DMS 273 (cell line): ENCODE data around the gene HOXB13.

ENCODE experiments used
- DNase-seq: peaks from one replicate; lab custom pipeline; 2025; ENCODE audit not compliant: unreplicated experiment; lab: John Stamatoyannopoulos, UW

Gene HOXB13

GRCh38 chr17:48748718-48749566 is 20.4 kb upstream of the HOXB13 start:
- no peak for DNase-seq

GRCh38 chr17:48747445-48748363 is 19.2 kb upstream of the HOXB13 start:
- DNase-seq: no peak

- no peak for DNase-seq
Observed at GRCh38 chr17:48746916-48747444, 18.4 kb upstream of the HOXB13 start.

GRCh38 chr17:48745381-48746275 is 17.1 kb upstream of the HOXB13 start:
- no peak for DNase-seq

- DNase-seq: no peak
Observed at GRCh38 chr17:48740537-48740936, 12.0 kb upstream of the HOXB13 start.

- no peak for DNase-seq
Observed at GRCh38 chr17:48738803-48739526, 10.4 kb upstream of the HOXB13 start.

GRCh38 chr17:48738424-48738802 is 9.9 kb upstream of the HOXB13 start:
- no peak for DNase-seq

DNA sequence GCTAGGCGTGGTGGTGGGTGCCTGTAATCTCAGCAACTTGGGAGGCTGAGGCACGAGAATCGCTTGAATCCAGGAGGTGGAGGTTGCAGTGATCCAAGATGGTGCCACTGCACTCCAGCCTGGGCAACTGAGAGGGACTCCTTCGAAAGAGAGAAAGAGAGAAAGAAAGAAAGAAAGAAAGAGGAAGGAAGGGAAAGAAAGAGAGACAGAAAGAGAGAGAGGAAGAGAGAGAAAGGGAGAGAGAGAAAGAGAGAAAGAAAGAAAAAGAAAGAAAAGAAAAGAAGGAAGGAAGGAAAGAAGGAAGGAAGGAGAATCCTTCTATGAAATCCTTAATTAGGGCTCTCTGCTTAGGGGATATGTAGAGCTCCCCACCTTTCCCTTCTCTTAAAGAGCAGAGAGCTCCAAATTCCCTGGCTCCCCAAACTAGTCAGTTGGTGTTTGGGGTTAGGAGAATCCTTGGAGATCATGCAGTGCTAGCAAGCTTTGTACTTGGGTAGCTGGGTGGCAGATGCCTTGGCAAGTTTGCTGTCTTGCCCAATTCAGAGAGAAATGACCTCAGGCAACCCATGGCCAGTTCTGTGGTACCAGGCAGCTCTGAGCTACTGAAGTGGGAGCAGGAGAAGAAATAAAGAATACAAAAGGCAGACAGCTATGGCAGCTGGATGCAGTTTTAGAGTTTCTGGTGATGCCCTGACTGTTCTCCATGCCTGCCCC is 8.9 kb upstream of the HOXB13 start:
- no peak for DNase-seq

DNA sequence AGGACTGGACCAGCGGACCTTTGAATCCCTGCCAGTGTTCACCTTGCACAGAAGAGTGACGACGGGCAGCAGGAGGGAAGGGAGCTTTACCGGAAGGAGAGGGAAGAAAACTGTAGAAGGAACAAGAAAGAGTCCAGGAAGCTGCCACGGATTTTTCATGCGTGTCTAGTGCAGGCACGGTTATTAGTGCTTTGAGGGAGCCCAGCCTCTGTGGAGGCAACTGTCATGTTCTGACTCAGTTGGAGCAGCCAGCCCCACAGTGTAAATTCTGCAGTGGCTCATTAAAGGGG is 6.5 kb upstream of the HOXB13 start:
- DNase-seq: no peak

GRCh38 chr17:48734333-48735061 is 5.9 kb upstream of the HOXB13 start:
- no peak for DNase-seq

DNA sequence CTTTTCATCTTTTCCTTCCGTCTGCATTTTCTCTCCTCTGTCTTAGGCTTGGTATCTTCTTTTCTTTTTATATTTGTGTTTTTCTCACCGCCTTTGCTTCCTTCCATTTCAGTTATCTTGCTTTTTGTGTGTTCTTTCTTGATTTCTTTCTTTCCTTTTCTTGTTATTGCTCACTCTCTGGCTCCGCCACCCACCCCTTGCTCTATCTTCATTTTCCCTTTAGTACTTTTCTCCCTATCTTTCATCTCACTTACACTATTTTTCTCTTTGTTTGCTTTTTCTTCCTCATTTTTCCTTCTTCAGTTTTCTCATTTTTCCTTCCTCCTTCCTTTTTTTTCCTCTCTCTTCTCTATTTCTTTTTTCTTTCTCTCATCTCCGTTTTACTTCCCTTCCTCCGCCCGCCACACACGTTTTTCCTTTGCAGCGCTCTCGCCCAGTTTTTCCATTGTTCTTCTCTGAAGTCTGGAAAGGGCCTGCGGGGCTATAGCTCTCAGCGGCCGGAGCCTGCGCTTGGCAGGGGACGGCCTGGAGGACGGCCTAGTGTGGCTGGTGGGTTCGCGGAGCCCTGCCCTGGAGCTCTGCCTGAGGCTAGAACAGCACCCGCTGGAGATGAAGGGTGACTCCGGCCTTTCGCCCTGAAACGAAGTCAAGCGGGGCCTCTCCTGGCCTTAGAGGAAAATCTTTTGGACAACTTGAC is 5.2 kb upstream of the HOXB13 start:
- no peak for DNase-seq

DNA sequence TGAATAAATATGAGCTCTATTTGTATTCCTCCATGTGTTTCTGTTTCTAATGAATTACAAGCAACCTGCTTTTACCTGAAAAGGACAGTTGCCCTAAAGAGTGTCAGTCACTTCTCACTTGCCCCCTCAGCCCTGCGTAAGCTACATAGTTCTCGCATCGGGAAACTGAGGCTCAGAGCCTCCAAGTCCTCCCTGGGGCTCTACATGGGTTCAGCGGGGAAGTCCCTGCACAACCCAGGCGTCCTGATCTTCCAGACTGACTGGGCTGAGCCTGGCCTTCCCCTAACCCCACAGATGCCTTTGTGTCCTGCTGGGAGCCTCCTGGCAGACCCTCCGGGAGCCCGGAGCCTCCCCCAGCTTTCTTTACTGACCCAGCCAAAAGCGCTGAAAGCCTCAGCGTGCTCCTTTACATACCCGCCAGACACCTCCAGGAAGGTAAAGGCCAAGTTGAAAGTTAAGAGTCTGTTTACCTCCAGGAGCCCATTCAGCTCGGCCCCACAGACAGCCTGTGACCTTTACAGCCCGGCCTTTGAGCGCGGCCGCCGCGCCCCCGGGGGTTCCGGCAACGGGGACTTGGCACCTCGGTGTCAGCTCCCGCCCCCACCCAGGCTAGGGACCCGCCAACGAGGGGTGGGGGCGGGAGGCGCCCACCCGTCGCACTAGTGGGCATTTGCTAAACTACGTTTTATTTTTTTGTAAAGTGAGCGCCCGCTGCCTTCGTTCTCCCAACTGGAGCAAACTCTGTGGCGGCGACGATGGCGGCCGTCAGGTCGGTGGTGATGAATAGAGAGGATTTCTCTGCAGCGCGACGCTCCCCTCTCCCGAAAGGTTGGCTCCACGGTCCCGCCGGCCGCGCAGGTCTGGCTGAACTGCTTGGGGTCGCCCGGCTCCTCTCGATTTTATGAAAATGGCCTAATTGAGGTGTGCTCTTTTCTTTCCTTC is 4.4 kb upstream of the HOXB13 start:
- DNase-seq: no peak

- DNase-seq: no peak
Observed at GRCh38 chr17:48731355-48731754, 2.8 kb upstream of the HOXB13 start.

DNA sequence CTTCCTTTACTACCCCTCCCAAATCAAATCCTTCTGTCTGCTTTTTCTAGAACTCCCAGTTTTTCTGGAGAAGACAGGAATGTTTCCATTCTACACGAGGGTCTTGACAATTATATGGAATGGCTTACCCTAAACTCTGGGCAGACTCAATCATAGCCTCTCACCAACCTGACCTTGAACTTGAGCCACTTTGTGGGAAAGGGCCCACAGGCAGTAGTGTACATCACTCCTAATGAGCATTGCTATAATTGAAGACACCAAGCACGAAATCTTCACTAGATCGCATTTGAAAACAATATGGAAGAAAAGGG is 1.6 kb upstream of the HOXB13 start:
- no peak for DNase-seq

GRCh38 chr17:48729335-48730239 is 1.0 kb upstream of the HOXB13 start:
- no peak for DNase-seq

DNA sequence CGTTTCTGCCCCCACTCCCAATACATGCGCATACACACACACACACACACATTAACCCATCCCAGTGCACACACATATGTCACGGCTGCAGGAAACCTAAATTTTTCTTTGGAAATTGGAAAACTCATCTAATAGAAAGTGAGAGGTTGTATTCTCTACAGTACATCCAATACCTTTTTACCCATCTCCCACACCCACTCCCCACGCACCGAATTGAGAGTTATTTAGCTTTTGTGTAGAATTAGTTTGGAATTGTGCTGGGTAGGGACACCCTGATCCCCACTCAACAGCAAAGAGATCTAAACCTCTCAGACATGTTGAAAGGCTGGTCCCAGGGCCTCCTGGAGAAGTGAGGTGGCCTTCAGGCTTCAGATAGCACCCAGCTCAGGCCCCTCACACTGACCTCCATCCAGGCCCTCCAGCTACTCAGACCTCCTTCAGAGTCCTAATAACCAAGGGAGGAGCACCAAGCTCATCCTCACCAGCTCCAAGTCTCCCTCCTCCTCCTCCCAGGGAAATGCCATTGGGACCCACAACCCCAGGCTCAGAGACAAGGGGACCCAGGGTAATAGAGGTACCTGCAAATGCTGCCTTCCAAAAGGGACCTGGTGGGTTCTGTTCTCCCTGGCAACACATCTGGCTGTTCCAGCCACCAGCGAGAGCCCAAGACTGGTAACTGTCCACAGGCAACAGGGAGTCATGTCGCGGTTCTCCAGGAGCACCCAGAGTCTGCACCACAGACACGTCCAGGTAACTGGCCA is 955 bp downstream of the HOXB13 start:
- DNase-seq: no peak
